Anterior cingulate cortex (tissue), 58 donors: ENCODE results near the gene LNX1.
A peak's percentile ranks its signal among the peaks of the same experiment; 100 is the strongest.
"Not testable (repeated sequence)": the region's sequence is repeated elsewhere in the genome, so short reads cannot be mapped to it uniquely, and the experiment has no call there.

ENCODE experiments used
- DNase-seq, 58 donors: peaks; one replicate each; lab custom pipeline; 2025; lab: John Stamatoyannopoulos, UW

Gene LNX1

GRCh38 chr4:53477636-53478035 is 113.7 kb downstream of the LNX1 start:
- DNase-seq = no peak

GRCh38 chr4:53477038-53477565 is 114.2 kb downstream of the LNX1 start:
- no peak for DNase-seq

GRCh38 chr4:53476232-53477037 is 114.9 kb downstream of the LNX1 start:
- DNase-seq = no peak

- not testable (repeated sequence) for DNase-seq
Measured at GRCh38 chr4:53466576-53466975, 124.7 kb downstream of the LNX1 start.

- DNase-seq = no peak
Measured at GRCh38 chr4:53465891-53466290, 125.4 kb downstream of the LNX1 start.

- DNase-seq = no peak
Measured at GRCh38 chr4:53465281-53465680, 126.0 kb downstream of the LNX1 start.

GRCh38 chr4:53463340-53463739 is 127.9 kb downstream of the LNX1 start:
- no peak for DNase-seq

- no peak for DNase-seq
Measured at GRCh38 chr4:53461244-53461643, 130.0 kb downstream of the LNX1 start.

- DNase-seq = no peak
Measured at GRCh38 chr4:53459548-53459947, 131.7 kb downstream of the LNX1 start.

GRCh38 chr4:53456178-53456577 is 135.1 kb downstream of the LNX1 start:
- no peak for DNase-seq

- no peak for DNase-seq
Measured at GRCh38 chr4:53455766-53456165, 135.5 kb downstream of the LNX1 start.

GRCh38 chr4:53453385-53453784 is 137.9 kb downstream of the LNX1 start:
- no peak for DNase-seq

GRCh38 chr4:53450773-53451172 is 140.5 kb downstream of the LNX1 start:
- DNase-seq = no peak

- no peak for DNase-seq
Measured at GRCh38 chr4:53444954-53445353, 146.3 kb downstream of the LNX1 start.

GRCh38 chr4:53441564-53441963 is 149.7 kb downstream of the LNX1 start:
- DNase-seq = no peak

GRCh38 chr4:53436251-53436650 is 155.0 kb downstream of the LNX1 start:
- peak in 1 of 58 donors; percentile 1 for DNase-seq

GRCh38 chr4:53432528-53433424 is 158.5 kb downstream of the LNX1 start:
- DNase-seq = no peak

- no peak for DNase-seq
Measured at GRCh38 chr4:53431052-53431451, 160.2 kb downstream of the LNX1 start.

GRCh38 chr4:53427366-53427765 is 163.9 kb downstream of the LNX1 start:
- DNase-seq = no peak

GRCh38 chr4:53424280-53424679 is 167.0 kb downstream of the LNX1 start:
- DNase-seq = no peak

GRCh38 chr4:53422367-53422766 is 168.9 kb downstream of the LNX1 start:
- DNase-seq = no peak
